Endodermal cell (in vitro differentiated cells): ENCODE data around the gene HSD11B2. TPM values are rescaled to one million over a fixed set of nuclear protein-coding genes. Genes with fewer than 3 reads are reported as not detected.
A peak's percentile ranks its signal among the peaks of the same experiment; 100 is the strongest.
"Not testable (repeated sequence)": the region's sequence is repeated elsewhere in the genome, so short reads cannot be mapped to it uniquely, and the experiment has no call there.

ENCODE experiments used
- DNase-seq: peaks from one replicate; pipeline ENCODE4 v3.0.0-alpha.2; 2017
- H3K27ac ChIP-seq: 2 replicates; pipeline ENCODE4 v1.5.1; 2013; ENCODE audit warnings: mild to moderate bottlenecking, low read depth, low read length, moderate library complexity
- H3K27me3 ChIP-seq: 2 replicates; pipeline ENCODE4 v1.6.1; 2013; ENCODE audit warnings: mild to moderate bottlenecking, low read length, moderate library complexity; ENCODE audit not compliant: insufficient read depth, control insufficient read depth, poor library complexity, severe bottlenecking
- H3K36me3 ChIP-seq: 2 replicates; pipeline ENCODE4 v1.7.0; 2013; ENCODE audit warnings: mild to moderate bottlenecking, low read length, moderate library complexity; ENCODE audit not compliant: control insufficient read depth, insufficient read depth
- H3K4me1 ChIP-seq: one replicate; pipeline ENCODE4 v1.7.0; 2013; ENCODE audit warnings: low read length; ENCODE audit not compliant: control insufficient read depth, insufficient read depth
- H3K4me3 ChIP-seq: 2 replicates; pipeline ENCODE4 v1.5.1; 2013; ENCODE audit warnings: mild to moderate bottlenecking, low read length, moderate library complexity
- H3K9ac ChIP-seq: 2 replicates; pipeline ENCODE4 v1.6.1; 2013; ENCODE audit warnings: mild to moderate bottlenecking, low read length, moderate library complexity; ENCODE audit not compliant: poor library complexity, severe bottlenecking; ENCODE audit errors: extremely low read depth
- H3K9me3 ChIP-seq: 2 replicates; pipeline ENCODE4 v1.6.1; 2013; ENCODE audit warnings: mild to moderate bottlenecking, low read length, moderate library complexity; ENCODE audit not compliant: control insufficient read depth
- H3K27ac Mint-ChIP-seq: 2 replicates; pipeline ENCODE4 v1.8.0; 2020; ENCODE audit warnings: mixed read lengths
- H3K27me3 Mint-ChIP-seq: 2 replicates; pipeline ENCODE4 v1.8.0; 2021; ENCODE audit warnings: mild to moderate bottlenecking, mixed read lengths; ENCODE audit not compliant: insufficient read depth
- H3K36me3 Mint-ChIP-seq: 2 replicates; pipeline ENCODE4 v1.8.0; 2020; ENCODE audit warnings: low read depth, mixed read lengths
- H3K4me1 Mint-ChIP-seq: 2 replicates; pipeline ENCODE4 v1.8.0; 2020; ENCODE audit warnings: mixed read lengths
- H3K4me3 Mint-ChIP-seq: 2 replicates; pipeline ENCODE4 v1.8.0; 2020; ENCODE audit warnings: mild to moderate bottlenecking, moderate library complexity, mixed read lengths
- H3K9me3 Mint-ChIP-seq: 2 replicates; pipeline ENCODE4 v1.8.0; 2020; ENCODE audit warnings: mild to moderate bottlenecking, mixed read lengths
- WGBS, 2 experiments: methylation state at CpG; one replicate each; pipeline versions ENCODE4 v1.1.5 to v1.1.7; 2013; ENCODE audit warnings: missing lambda C conversion rate in 2 of 2, mixed read lengths in 1 of 2; ENCODE audit not compliant: insufficient coverage in 1 of 2, insufficient read length in 1 of 2; 5-methylcytosine and 5-hydroxymethylcytosine counted together
- total RNA-seq, 2 donors: library from RNA; stranded (reverse); fragmentation: NEBNext Ultra II Directional in 1 of 2; extraction: Animal tissue kit (Norgen Biotek cat#: 25700) in 1 of 2; gene quantifications; 2 replicates in 1 of 2; 3 replicates in 1 of 2; pipeline ENCODE4 v1.2.1, GENCODE V29; 2021
- TF ChIP-seq, protein P1 (sequence below): fragments of 200-600 bp; sonication (generic); conservative IDR thresholded peaks from 2 replicates; pipeline ENCODE4 v1.5.0; 2021; ENCODE audit warnings: antibody characterized with exemption, mild to moderate bottlenecking

The HSD11B2 gene
- total RNA-seq, 2 donors from 2014 or later, result 10.4 to 14.7 TPM

GRCh38 chr16:67411339-67411738 lies 19.6 kb upstream of the HSD11B2 start:
- no peaks in the 10 kb centered on the region for H3K9me3 ChIP-seq
- H3K27me3 Mint-ChIP-seq, result no peaks in the 10 kb centered on the region
- H3K4me1 Mint-ChIP-seq, result peaks cover 27% of the 10 kb centered on the region
- H3K27me3 ChIP-seq, result no peaks in the 10 kb centered on the region
- WGBS, 2 experiments, result 86 to 100% methylated on average over 3 of the region's 3 CpGs
- no peak for DNase-seq
- H3K36me3 ChIP-seq, result no peaks in the 10 kb centered on the region
- no peak overlapping the region for H3K27ac Mint-ChIP-seq
- H3K36me3 Mint-ChIP-seq, result no peaks in the 10 kb centered on the region
- H3K9me3 Mint-ChIP-seq, result no peaks in the 10 kb centered on the region
- no peak overlapping the region for H3K27ac ChIP-seq
- no peak overlapping the region for H3K9ac ChIP-seq
- no peak overlapping the region for H3K4me3 Mint-ChIP-seq
- H3K4me1 ChIP-seq, result peaks cover 6% of the 10 kb centered on the region
- TF ChIP-seq, protein P1, sequence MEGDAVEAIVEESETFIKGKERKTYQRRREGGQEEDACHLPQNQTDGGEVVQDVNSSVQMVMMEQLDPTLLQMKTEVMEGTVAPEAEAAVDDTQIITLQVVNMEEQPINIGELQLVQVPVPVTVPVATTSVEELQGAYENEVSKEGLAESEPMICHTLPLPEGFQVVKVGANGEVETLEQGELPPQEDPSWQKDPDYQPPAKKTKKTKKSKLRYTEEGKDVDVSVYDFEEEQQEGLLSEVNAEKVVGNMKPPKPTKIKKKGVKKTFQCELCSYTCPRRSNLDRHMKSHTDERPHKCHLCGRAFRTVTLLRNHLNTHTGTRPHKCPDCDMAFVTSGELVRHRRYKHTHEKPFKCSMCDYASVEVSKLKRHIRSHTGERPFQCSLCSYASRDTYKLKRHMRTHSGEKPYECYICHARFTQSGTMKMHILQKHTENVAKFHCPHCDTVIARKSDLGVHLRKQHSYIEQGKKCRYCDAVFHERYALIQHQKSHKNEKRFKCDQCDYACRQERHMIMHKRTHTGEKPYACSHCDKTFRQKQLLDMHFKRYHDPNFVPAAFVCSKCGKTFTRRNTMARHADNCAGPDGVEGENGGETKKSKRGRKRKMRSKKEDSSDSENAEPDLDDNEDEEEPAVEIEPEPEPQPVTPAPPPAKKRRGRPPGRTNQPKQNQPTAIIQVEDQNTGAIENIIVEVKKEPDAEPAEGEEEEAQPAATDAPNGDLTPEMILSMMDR, result no peak
- H3K4me3 ChIP-seq, result no peak overlapping the region

DNA sequence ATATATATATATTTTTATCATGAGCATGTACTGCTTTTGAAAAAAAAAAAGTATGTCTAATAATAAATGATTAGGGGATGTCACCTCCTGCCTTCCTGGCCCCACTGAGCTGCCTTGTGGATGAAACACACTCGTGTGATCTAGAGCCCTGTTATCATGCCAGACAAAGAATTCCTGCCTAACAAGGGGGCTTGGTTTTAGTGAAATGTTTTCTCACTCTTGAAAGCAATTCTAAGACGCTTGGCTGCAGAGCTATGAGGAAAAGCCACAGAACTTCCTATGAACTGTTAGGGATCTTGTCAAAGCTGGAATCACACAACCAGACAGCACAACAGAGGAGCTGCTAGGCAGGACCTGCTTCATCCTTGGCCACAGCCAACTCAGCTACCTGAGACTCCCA lies 18.6 kb upstream of the HSD11B2 start:
- no peaks in the 10 kb centered on the region for H3K36me3 Mint-ChIP-seq
- no peaks in the 10 kb centered on the region for H3K9me3 Mint-ChIP-seq

GRCh38 chr16:67413978-67414911 lies 16.7 kb upstream of the HSD11B2 start:
- Mint-ChIP-seq H3K36me3 (no peaks in the 10 kb centered on the region), H3K27ac (peak overlapping the region; percentile 12), H3K4me3 (no peak overlapping the region), H3K27me3 (peaks cover 4% of the 10 kb centered on the region), H3K4me1 (peaks cover 15% of the 10 kb centered on the region), H3K9me3 (no peaks in the 10 kb centered on the region)
- no peak overlapping the region for H3K4me3 ChIP-seq
- WGBS, 2 experiments, result 53 to 62% methylated on average over 5 to 6 of the region's 6 CpGs
- no peak for DNase-seq
- TF ChIP-seq, protein P1, result no peak
- no peak overlapping the region for H3K27ac ChIP-seq
- H3K9ac ChIP-seq, result no peak overlapping the region
- no peaks in the 10 kb centered on the region for H3K27me3 ChIP-seq
- H3K9me3 ChIP-seq, result no peaks in the 10 kb centered on the region
- no peaks in the 10 kb centered on the region for H3K36me3 ChIP-seq
- no peaks in the 10 kb centered on the region for H3K4me1 ChIP-seq

More for the DNA sequence above, 18.6 kb upstream of the HSD11B2 start:
- TF ChIP-seq, protein P1, result no peak
- no peaks in the 10 kb centered on the region for H3K27me3 ChIP-seq
- no peak overlapping the region for H3K4me3 ChIP-seq
- Mint-ChIP-seq H3K27me3 (peaks cover under 1% of the 10 kb centered on the region), H3K4me1 (peaks cover 19% of the 10 kb centered on the region), H3K27ac (no peak overlapping the region), H3K4me3 (no peak overlapping the region)
- no peak for DNase-seq
- 56 to 80% methylated on average over 2 of the region's 2 CpGs for WGBS, 2 experiments
- H3K9ac ChIP-seq, result no peak overlapping the region
- H3K9me3 ChIP-seq, result no peaks in the 10 kb centered on the region
- H3K27ac ChIP-seq, result no peak overlapping the region
- no peaks in the 10 kb centered on the region for H3K36me3 ChIP-seq
- H3K4me1 ChIP-seq, result no peaks in the 10 kb centered on the region

DNA sequence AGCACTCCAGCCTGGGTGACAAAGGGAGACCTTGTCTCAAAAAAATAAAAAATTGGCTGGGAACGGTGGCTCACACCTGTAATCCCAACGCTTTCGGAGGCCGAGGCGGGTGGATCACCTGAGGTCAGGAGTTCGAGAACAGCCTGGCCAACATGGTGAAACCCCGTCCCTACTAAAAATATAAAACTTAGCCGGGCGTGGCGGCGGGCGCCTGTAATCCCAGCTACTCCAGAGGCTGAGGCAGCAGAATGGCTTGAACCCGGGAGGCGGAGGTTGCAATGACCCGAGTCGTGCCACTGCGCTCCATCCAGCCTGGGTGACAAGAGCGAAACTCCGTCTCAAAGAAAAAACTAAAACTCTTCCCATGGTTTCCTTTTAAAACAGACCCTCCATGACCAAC lies 15.5 kb upstream of the HSD11B2 start:
- H3K4me1 Mint-ChIP-seq, result peaks cover 19% of the 10 kb centered on the region
- H3K36me3 Mint-ChIP-seq, H3K4me1 ChIP-seq, H3K9me3 ChIP-seq, H3K27me3 Mint-ChIP-seq, H3K36me3 ChIP-seq, H3K27me3 ChIP-seq, DNase-seq, H3K9me3 Mint-ChIP-seq, H3K27ac ChIP-seq: not testable (repeated sequence)
- Histone ChIP-seq H3K9ac (peak overlapping the region; percentile 57), H3K4me3 (peak overlapping the region; percentile 81)
- H3K4me3 Mint-ChIP-seq, result peak overlapping the region; percentile 60
- peak overlapping the region; percentile 65 for H3K27ac Mint-ChIP-seq
- WGBS, 2 experiments, result 95% methylated on average over 19 of the region's 19 CpGs
